Motor neuron (in vitro differentiated cells): ENCODE measurements around the gene LRRN1. TPM values are rescaled to one million over a fixed set of nuclear protein-coding genes. Genes with fewer than 3 reads are reported as not detected.

Source experiments
- ATAC-seq, 8 experiments: fragments of 200-7000 bp; cut with Tn5 transposase; replicated peaks in 6 of 8; 2 replicates each; pipeline ENCODE4 v1.8.0; 2021; ENCODE audit warnings: mild to moderate bottlenecking in 8 of 8, moderate library complexity in 8 of 8
- H3K27ac ChIP-seq, 2 donors: fragments of 250-450 bp; sonication (Bioruptor Pico); 2 replicates each; pipeline ENCODE4 v1.9.0; 2021; ENCODE audit warnings: antibody characterized with exemption in 2 of 2, mild to moderate bottlenecking in 2 of 2, moderate library complexity in 1 of 2
- H3K4me1 ChIP-seq, 2 donors: fragments of 250-450 bp; sonication (Bioruptor Pico); replicated peaks in 1 of 2; 2 replicates each; pipeline ENCODE4 v1.6.1; 2021; ENCODE audit warnings: antibody characterized with exemption in 2 of 2, mild to moderate bottlenecking in 2 of 2, moderate library complexity in 1 of 2
- H3K4me3 ChIP-seq, 5 donors: fragments of 250-450 bp; sonication (Bioruptor Pico); 2 replicates each; pipeline ENCODE4 v1.9.0; 2021; ENCODE audit warnings: antibody characterized with exemption in 5 of 5, mild to moderate bottlenecking in 5 of 5, moderate library complexity in 4 of 5
- WGBS, 10 experiments: fragments of 450-650 bp; shearing (Covaris generic); methylation state at CpG; one replicate each; pipeline ENCODE4 v1.0.0; 2022; 5-methylcytosine and 5-hydroxymethylcytosine counted together
- in situ Hi-C, 9 experiments: fragments of 400-800 bp; cut with MboI; loops; one replicate each; pipeline ENCODE4 v1.15.0; 2021; ENCODE audit warnings: low sequenced_read_pairs in 9 of 9, low pct_unique_long_range_greater_than_20kb in 2 of 9; ENCODE audit not compliant: unreplicated experiment in 9 of 9
- total RNA-seq, 8 experiments: library from RNA; unstranded; fragments of 300-600 nt; gene quantifications; 2 replicates each; pipeline versions ENCODE4 v1.2.3 to v1.2.4, GENCODE V29; 2022

The LRRN1 gene
- 100 to 1,000 TPM in 1 of 8 experiments, 10 to 100 TPM in 4, 1 to 10 TPM in 2, under 1 TPM in 1; 0.97 to 188 (median 24.8) TPM for total RNA-seq

DNA sequence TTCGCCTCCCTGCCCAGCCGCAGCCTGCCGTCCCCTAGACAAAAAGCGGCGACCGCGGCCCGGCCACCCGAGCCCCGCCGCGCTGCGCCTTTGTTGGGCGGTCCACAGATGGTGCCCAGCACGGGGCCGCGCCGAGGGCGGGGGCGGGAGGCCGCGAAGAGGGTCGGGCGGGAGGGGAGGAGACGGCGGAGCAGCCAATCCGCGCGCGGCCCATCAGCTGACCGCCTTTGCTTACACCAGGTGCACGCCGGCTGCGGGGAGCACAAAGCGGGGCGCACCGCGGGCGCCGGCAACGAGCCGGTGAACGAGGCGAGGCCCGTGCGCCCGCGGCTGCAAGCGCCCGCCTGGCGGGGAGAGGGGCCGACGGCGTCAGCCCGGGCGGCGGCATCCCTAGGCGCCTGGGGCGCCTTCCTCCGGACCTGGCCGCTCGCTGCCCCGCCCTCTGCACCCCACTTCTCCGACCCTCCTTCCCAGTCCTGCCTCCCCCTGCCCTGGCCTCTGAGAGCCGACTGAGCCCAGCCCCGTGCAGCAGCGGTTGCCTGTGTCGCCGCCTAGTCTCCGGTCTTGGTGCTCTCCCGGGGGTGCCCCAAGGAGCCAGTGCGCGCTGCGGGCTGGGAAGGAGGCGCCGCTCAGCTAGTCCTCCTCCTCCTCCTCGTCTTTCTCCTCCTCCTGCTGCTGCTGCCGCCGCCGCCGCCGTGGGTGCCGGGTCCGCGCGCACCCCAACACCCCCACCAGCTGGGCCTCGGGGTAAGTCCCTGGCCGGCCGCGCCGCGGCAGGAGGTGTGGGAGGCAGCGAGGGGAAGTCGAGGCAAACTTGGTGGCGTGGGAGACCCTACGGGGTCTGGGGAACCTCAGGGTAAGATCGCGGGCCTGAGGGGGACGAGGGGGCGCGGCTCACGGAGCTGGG is at the start of gene LRRN1:
TSS of gene LRRN1 (plus strand) at position 259 of the 907 bp plus-strand sequence. CDS start 45,211 bp downstream, outside the sequence.
- peak within 1 kb of the TSS; percentile 77 to 92 for H3K27ac ChIP-seq
- H3K4me1 ChIP-seq, result peaks cover 11 to 26% of the 10 kb centered on the region in 2 donors
- peak; percentile 41 to 90 (median 87) for ATAC-seq
- WGBS, 10 experiments, result 0 to 3% methylated on average over 2 to 26 of the region's 102 CpGs; no CpG with 5 or more reads in 8 of the 10 experiments
- in situ Hi-C loops, result loop anchor here in 1 of 9 experiments (25.0 kb wide), 1 partner anchor 587 kb away; no protein-coding TSS in a partner anchor
- H3K4me3 ChIP-seq, result peak within 1 kb of the TSS; percentile 73 to 93 (median 81)

DNA sequence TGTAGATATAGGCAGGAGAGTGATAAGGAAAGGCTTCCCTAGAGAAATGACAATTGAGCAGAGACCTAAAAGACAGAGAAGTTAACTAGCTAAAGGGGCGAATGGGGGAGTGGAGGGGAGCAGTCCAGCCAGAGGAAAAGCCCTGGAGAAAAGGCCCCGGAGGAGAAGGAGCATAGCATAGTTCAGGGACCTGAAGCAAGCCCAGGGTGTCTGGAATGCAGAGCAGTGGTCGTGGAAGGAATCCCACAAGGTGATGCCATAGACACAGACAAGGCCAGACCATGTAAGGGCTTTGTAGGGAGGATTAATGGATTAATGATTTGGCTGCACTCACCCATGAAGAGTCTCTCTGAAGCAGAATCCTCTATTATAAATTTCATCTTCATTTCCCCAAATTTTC is 45.8 kb upstream of the LRRN1 start:
- 0 to 90% (median 47%) methylated on average over 1 to 3 of the region's 3 CpGs; no CpG with 5 or more reads in 3 of the 10 experiments for WGBS, 10 experiments
- ATAC-seq, result no peak
- Histone ChIP-seq H3K4me1 (peaks cover 2 to 17% of the 10 kb centered on the region in 2 donors), H3K4me3 (no peak overlapping the region), H3K27ac (no peak overlapping the region)
- in situ Hi-C loops, result no loop called here

DNA sequence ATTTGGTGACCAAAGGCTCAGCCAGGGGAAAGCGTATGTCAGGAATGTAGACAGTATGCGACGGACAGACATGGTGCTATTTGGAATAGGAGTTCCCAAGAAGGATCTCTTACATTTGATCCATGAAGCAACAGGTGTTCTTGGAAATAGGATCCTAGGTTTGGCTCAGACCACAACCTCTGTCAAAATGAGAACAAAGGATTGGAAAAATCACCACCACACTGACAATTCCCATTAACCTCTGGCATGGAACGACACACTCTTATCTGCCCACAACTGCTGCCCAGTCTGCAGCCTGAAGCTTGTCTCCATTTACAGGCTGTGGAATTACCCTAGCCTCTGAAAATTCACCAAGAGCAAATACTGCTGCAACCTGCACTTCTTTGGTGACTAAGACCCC is 33.6 kb upstream of the LRRN1 start:
- in situ Hi-C loops, result no loop called here
- H3K4me1 ChIP-seq, result peaks cover 4 to 7% of the 10 kb centered on the region in 2 donors
- no peak overlapping the region for H3K4me3 ChIP-seq
- ATAC-seq, result no peak
- no peak overlapping the region for H3K27ac ChIP-seq
- 27 to 100% (median 77%) methylated on average over 1 to 4 of the region's 4 CpGs for WGBS, 10 experiments

DNA sequence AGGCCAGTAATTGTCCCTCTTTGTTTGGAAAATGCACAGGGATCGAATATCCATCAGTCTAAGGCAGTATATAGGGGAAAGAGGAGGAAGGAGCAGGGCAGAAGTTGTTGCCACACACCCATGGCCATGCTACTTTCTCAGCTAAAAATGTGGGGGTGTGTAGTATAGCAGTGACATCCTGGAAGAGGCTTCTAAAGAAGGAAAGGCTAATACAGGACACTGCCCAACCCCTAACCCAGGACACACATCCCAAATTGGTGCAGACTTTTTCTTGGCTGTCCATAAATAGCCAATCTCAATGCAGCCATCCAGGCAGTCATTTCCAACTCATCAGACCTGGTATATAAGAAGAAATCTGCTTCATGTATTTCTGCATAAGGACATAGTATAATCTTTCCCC is 33.1 kb upstream of the LRRN1 start:
- WGBS, 10 experiments, result 0 to 100% (median 0%) methylated on average over 1 of the region's 1 CpG; no CpG with 5 or more reads in 5 of the 10 experiments
- H3K4me3 ChIP-seq, result no peak overlapping the region
- H3K4me1 ChIP-seq, result peaks cover 4 to 7% of the 10 kb centered on the region in 2 donors
- H3K27ac ChIP-seq, result no peak overlapping the region
- in situ Hi-C loops, result no loop called here
- no peak for ATAC-seq

DNA sequence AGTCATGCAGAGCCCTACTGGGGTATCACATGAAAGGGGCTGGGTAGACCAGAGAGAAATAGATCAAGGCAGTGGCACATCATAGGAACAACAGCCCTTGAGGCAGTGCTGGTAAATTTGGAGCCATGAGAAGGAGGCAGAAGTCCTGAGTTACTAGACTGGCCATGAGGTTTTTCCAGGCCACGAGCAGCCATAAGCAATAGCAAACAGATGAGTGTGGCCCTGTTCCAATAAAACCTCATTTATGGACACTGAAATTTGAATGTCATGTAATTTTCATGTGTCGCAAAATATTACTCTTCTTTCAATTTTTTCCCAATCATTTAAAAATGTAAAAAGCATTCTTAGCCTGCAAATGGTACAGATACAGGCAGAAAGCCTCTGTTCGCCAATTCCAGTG is 28.1 kb upstream of the LRRN1 start:
- in situ Hi-C loops, result no loop called here

DNA sequence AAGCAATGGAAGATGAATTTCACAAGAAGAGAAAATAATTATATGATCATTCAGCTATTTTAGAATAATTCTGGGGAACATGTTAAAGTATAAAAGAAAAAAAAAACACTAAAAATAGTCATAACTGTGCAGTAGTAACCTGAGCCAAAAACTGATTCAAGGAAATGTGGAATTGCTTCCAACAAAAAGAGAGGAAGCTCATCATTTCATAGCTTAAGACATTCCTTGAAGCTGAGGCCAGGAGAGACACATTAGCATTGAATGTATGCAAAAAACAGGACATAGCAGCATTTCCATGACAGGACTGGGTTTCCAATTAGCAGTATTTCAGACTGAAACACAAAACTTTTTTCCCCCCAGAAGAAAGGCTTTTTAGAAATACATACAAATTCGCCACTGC is 27.7 kb upstream of the LRRN1 start:
- H3K27ac ChIP-seq, result no peak overlapping the region
- H3K4me1 ChIP-seq, result peaks cover 4 to 7% of the 10 kb centered on the region in 2 donors
- 0 to 100% (median 91%) methylated on average over 1 of the region's 1 CpG; no CpG with 5 or more reads in 3 of the 10 experiments for WGBS, 10 experiments
- no peak overlapping the region for H3K4me3 ChIP-seq
- no peak for ATAC-seq
- in situ Hi-C loops, result no loop called here

More for the DNA sequence above, 28.1 kb upstream of the LRRN1 start:
- H3K4me3 ChIP-seq, result no peak overlapping the region
- WGBS, 10 experiments, result 0 to 100% (median 86%) methylated on average over 1 to 3 of the region's 3 CpGs
- H3K27ac ChIP-seq, result no peak overlapping the region
- ATAC-seq, result no peak
- peaks cover 4 to 7% of the 10 kb centered on the region in 2 donors for H3K4me1 ChIP-seq

DNA sequence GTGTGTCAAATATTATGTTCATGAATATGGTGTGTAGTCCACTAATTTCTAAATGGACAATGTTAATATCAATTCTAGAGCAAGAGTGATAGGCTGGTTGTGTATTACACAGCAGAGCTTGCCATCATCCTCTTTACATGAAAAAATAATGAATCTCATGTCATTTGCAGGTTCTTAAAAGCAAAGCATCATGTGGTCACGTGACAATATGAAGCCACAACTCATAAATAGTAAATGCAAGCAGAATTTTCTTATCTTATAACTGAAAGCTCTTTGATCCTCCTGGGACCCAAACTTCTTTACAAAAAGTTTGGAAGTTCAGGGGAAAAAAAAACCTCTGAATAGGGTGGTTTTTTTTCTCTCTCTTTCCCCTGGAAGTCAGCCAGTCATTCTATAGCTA is 26.9 kb upstream of the LRRN1 start:
- no peak for ATAC-seq
- Histone ChIP-seq H3K27ac (no peak overlapping the region), H3K4me3 (no peak overlapping the region), H3K4me1 (peaks cover 1 to 3% of the 10 kb centered on the region in 2 donors)
- 20 to 100% (median 88%) methylated on average over 1 of the region's 1 CpG; no CpG with 5 or more reads in 1 of the 10 experiments for WGBS, 10 experiments
- in situ Hi-C loops, result no loop called here

DNA sequence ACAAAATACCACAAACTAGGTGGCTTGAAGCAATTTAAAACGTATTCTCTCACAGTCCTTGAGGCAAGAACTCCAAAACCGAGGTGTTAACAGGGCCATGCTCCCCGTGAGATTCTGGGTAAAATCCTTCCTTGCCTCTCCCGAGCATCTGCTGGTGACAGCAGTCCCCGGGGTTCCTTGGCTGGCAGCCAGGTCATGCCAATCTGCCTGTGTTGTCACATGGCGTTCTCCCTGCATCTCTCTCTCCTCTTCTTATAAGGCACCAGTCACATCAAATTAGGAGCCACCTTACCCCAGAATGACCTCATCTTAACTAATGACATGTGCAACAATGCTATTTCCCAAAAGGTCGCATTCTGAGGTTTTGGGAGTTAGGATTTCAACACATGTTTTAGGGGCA is 26.3 kb upstream of the LRRN1 start:
- no peak overlapping the region for H3K27ac ChIP-seq
- ATAC-seq, result no peak
- in situ Hi-C loops, result no loop called here
- no peak overlapping the region for H3K4me3 ChIP-seq
- 11 to 70% (median 59%) methylated on average over 3 to 7 of the region's 7 CpGs; no CpG with 5 or more reads in 2 of the 10 experiments for WGBS, 10 experiments
- no peaks in the 10 kb centered on the region for H3K4me1 ChIP-seq

DNA sequence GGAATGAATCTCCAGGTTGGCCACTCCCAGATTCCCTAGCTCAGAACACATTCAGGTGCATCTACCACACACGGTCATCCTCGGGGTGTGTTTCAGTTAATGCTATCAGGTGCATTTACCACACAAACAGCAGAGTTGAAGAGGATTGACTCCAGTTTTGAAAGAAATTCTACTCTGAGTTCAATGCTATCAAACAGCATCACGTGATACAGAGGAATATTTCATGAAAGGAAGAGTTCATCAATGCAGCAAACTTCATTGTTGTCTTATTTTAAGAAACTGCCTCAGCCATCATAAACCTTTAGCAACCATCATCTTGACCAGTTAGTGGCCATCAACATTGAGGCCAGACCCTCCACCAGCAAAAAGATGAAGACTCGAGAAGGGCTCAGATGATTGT is 22.6 kb upstream of the LRRN1 start:
- in situ Hi-C loops, result no loop called here
- WGBS, 10 experiments, result 0 to 100% (median 81%) methylated on average over 1 to 4 of the region's 4 CpGs; no CpG with 5 or more reads in 2 of the 10 experiments
- Histone ChIP-seq H3K4me1 (no peaks in the 10 kb centered on the region), H3K4me3 (no peak overlapping the region), H3K27ac (no peak overlapping the region)
- no peak for ATAC-seq

DNA sequence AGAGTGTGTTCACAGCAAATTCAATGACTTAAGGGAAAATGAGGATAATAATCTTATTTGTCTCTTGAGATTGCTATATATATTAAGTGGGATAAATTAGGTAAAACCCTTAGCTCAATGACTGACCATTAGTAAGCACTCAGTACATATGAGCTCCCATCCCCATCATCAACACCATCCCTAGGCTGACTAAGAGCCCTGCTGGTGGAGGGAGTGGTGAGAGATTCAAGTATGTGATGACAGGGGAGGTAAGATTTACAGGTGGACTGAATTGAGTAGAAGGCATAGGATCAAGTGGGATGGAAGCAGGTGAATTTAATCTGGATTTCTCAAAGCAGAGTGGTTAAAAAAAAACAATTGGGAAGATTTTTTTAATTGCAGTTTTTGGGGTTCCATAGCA is 21.0 kb upstream of the LRRN1 start:
- Histone ChIP-seq H3K4me1 (no peaks in the 10 kb centered on the region), H3K27ac (no peak overlapping the region), H3K4me3 (no peak overlapping the region)
- ATAC-seq, result no peak
- in situ Hi-C loops, result no loop called here

DNA sequence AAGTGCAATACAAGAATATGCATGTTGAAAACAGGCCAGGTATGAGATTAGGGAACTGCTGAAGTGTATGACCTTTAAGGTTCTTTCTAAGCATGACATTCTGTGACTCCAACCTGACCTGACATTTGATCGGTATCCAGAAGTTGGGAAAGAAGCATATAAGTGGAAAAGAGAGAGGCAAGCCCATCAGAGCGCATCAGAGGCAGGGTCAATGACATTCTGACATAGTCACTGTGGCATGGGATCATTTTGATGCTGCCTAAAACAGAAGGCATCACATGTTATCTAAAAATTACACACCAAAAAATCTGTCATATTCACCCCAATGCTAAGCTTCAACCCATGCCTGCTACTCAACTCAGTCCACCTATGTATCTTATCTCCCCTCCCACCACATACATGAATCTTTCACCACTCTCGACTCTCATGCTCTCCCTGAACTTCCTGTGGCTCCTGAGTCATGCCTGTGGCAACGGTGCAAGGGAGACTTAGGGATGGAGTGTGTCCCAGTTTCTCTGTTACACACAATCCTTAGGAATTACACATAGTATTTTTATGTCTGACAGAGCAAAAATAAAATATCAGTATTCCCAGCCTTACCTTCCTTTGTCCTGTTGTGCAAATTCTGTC is 20.5 kb upstream of the LRRN1 start:
- in situ Hi-C loops, result no loop called here
- no peak for ATAC-seq
- peaks cover 2 to 5% of the 10 kb centered on the region in 2 donors for H3K4me1 ChIP-seq
- WGBS, 10 experiments, result 0 to 78% (median 24%) methylated on average over 1 to 4 of the region's 4 CpGs; no CpG with 5 or more reads in 2 of the 10 experiments
- no peak overlapping the region for H3K27ac ChIP-seq
- no peak overlapping the region for H3K4me3 ChIP-seq

DNA sequence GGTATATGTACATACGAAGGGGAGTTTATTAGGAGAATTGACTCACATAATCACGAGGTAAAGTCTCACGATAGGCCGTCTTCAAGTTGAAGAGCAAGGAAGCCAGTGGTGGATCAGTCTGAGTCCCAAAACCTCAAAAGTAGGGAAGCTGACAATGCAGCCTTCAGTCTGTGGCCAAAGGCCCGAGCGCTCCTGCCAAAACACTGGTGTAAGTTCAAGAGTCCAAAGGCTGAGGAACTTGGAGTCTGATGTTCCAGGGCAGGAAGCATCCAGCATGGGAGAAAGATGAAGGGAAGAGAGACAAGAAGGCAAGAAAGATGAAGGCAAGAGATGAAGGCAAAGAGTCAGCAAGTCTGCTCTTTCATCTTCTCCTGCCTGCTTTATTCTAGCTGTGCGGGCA is 16.8 kb upstream of the LRRN1 start:
- in situ Hi-C loops, result no loop called here
- Histone ChIP-seq H3K27ac (no peak overlapping the region), H3K4me1 (peaks cover 5 to 14% of the 10 kb centered on the region in 2 donors), H3K4me3 (no peak overlapping the region)
- ATAC-seq, result no peak
- 17 to 78% (median 65%) methylated on average over 2 to 7 of the region's 7 CpGs; no CpG with 5 or more reads in 1 of the 10 experiments for WGBS, 10 experiments

DNA sequence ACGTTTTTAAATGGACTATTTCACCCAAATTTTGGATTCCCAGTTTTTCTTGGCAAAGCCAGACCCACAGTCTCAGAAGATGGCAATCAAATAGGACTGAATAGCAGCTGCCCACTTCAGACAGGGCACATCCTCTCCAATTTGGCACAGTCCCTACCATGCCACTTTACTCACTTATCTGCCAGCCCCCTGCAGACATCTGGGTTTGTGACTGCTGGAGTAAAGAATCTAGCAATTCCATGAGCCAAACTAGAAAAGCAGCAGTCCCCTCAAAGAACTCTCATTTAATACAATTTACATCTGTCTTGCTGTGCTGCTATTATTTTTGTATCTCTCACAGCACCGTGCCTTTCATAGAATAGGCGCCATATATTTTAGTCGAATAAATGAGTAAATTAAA is 16.0 kb upstream of the LRRN1 start:
- no peak overlapping the region for H3K27ac ChIP-seq
- no peak overlapping the region for H3K4me3 ChIP-seq
- in situ Hi-C loops, result no loop called here
- peaks cover 5 to 14% of the 10 kb centered on the region in 2 donors for H3K4me1 ChIP-seq
- ATAC-seq, result no peak
- 17 to 79% (median 67%) methylated on average over 1 to 4 of the region's 4 CpGs; no CpG with 5 or more reads in 1 of the 10 experiments for WGBS, 10 experiments
